ENCODE data around the gene ZNF782.
"Not testable (repeated sequence)": the region's sequence is repeated elsewhere in the genome, so short reads cannot be mapped to it uniquely, and the experiment has no call there.

ZNF782 gene

GRCh38 chr9:96853781-96854650 lies at the start of gene ZNF782:
Gene ZNF782 (minus strand): TSS chr9:96854514. CDS start chr9:96851961, 2,553 bp downstream.
- FAIRE-seq, result peak; percentile 95
- DNase-seq (ENCODE audit: extremely low spot score, insufficient read length, low read depth), result peak; percentile 78

- DNase-seq (ENCODE audit: extremely low spot score, insufficient read length, low read depth); FAIRE-seq: not testable (repeated sequence)
These were observed 45.7 kb upstream of the ZNF782 start for GRCh38 chr9:96900010-96900409.

DNA sequence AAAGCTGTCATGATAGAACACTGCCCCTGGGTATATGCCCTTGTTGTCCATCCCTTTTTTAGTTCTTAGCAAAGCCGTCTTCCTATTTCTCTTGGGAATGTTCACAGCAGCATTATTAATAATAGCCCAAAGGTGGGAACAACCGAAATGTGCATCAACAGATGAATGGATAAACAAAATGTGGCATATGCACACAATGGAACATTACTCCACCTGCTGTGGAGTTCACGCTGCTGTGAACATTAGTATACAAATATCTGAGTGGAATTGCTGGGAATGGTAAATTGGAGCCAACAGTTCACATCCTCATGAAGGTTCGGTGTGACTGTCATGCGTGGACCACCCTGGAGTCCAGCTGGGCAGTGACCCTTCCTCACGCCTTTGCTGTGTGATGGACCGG lies 37.8 kb upstream of the ZNF782 start:
- DNase-seq (ENCODE audit: extremely low spot score, insufficient read length, low read depth) (no peak), FAIRE-seq (no peak)

GRCh38 chr9:96888591-96888990 lies 34.3 kb upstream of the ZNF782 start:
- DNase-seq (ENCODE audit: extremely low spot score, insufficient read length, low read depth), result no peak
- no peak for FAIRE-seq

DNA sequence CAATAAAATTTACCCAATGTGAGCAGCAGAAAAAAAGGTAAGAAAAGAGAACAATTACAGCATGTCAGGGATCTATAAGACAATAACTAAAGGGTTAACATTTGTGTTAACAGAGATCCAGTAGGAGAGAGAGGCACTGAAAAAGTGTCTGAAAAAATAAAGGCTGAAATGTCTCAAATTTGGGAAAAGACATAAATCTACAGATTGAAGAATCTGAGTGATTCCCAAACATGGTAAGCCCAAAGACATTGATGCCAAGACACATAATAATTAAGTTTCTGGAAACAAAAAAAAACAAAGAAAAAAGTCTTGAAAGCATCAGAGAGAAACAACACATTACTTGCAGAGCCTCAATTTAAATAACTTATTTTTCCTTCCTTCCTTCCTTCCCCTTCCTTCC lies 31.1 kb upstream of the ZNF782 start:
- FAIRE-seq (no peak), DNase-seq (ENCODE audit: extremely low spot score, insufficient read length, low read depth) (no peak)

GRCh38 chr9:96884443-96884842 lies 30.1 kb upstream of the ZNF782 start:
- FAIRE-seq (no peak), DNase-seq (ENCODE audit: extremely low spot score, insufficient read length, low read depth) (no peak)

- no peak for DNase-seq (ENCODE audit: extremely low spot score, insufficient read length, low read depth)
- FAIRE-seq, result no peak
These were observed 29.6 kb upstream of the ZNF782 start for GRCh38 chr9:96883922-96884321.

DNA sequence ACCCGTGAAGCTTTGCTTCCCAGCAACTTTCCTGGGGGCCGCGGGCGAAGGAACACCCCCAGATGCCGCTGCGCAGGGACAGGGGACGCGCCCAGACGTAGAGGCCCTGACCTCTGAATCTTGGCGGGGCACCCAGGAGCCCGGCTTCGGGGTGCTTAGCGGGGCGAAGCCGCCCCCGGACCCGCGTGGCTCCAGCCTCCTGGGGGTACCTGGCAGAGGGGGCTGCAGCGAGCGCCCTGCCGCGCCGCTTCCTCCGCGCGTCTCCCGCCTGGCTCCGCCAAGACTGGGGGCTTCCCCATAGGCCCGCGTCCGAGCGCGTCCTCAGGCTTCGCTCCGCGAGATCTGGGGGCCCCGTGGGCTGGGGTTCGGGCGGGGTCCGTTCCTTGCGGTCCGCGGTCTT lies 23.0 kb upstream of the ZNF782 start:
- DNase-seq (ENCODE audit: extremely low spot score, insufficient read length, low read depth), result no peak

GRCh38 chr9:96875461-96876142 lies 21.3 kb upstream of the ZNF782 start:
- DNase-seq (ENCODE audit: extremely low spot score, insufficient read length, low read depth) (peak; percentile 53), FAIRE-seq (peak; percentile 91)

More for the DNA sequence above, 23.0 kb upstream of the ZNF782 start:
- FAIRE-seq, result no peak

DNA sequence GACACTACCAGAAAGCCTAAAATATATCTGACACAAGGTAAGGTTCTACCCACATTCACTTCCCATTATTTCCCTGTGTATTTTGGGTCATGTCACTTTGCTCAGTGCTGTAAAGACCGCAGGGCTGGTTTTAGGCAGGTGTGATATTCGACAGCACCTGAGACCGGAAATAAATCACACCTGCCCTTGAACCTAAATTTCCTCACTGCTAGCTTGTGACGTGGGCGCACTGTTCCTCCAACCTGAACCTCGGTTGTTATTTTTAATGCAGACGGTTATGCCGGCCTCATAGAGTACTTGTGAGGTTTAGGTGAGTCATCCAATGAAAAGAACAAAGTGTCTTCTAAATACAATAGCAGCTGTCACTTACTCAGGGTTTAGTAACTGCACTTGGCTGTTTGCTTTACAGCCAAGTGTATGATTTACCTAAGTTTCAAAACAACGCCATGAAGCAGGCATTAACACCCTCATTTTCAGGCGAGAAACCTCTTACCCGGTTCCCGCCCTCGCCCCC lies 20.7 kb upstream of the ZNF782 start:
- DNase-seq (ENCODE audit: extremely low spot score, insufficient read length, low read depth), result no peak

DNA sequence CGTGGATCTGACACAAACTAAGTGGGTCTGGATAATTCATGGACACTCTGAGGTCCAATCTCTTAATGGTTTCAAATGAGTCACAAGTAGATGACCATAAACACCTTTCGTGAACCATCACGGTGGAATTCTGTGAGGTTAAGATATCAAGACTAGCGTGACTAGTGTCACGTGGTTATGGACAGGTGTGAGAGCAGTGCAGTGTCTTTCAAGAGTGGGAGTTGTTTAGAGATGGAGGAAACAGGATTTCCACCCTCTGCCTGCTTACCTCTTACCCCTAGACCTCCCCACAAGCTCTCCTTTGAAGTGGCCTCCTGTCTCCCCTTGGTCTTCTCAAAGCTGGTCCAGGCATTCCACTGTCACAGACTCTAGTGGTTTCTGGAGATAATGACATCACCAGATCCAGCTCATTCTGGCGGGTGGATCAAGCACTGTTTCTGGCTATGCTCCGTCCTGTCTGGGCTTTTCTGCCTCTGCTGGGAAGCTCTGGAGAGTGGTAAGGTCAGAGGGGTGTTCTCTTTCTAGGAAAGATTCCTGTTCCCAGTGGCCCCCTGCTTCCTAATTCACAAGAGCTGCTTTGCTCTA lies 20.0 kb upstream of the ZNF782 start:
- FAIRE-seq, result peak; percentile 56
- DNase-seq (ENCODE audit: extremely low spot score, insufficient read length, low read depth), result no peak

More for the DNA sequence above, 20.7 kb upstream of the ZNF782 start:
- FAIRE-seq, result peak; percentile 86

GRCh38 chr9:96871176-96871575 lies 16.9 kb upstream of the ZNF782 start:
- no peak for FAIRE-seq
- DNase-seq (ENCODE audit: extremely low spot score, insufficient read length, low read depth), result no peak

DNA sequence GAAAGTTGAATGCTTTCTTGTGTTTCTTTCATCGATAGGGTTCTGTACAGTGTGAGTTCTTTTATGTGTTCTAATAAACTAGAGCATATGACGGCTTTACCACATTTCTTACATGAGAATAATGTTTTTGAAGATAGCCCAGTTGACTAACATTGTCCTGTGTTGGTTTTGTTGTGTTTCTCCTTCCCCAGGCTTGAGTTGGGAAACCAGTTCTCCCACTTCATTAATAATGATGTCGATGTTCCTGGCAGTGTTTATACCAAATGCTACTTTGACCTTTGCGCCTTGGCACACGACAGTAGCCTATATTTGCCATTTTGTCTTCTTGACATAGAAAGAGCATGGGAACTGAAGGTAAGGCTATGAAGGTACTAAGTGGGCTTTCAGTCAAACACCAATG lies 14.4 kb upstream of the ZNF782 start:
- DNase-seq (ENCODE audit: extremely low spot score, insufficient read length, low read depth) (no peak), FAIRE-seq (no peak)

- FAIRE-seq, result no peak
- DNase-seq (ENCODE audit: extremely low spot score, insufficient read length, low read depth), result no peak
These were observed 12.9 kb upstream of the ZNF782 start for GRCh38 chr9:96867079-96867804.

DNA sequence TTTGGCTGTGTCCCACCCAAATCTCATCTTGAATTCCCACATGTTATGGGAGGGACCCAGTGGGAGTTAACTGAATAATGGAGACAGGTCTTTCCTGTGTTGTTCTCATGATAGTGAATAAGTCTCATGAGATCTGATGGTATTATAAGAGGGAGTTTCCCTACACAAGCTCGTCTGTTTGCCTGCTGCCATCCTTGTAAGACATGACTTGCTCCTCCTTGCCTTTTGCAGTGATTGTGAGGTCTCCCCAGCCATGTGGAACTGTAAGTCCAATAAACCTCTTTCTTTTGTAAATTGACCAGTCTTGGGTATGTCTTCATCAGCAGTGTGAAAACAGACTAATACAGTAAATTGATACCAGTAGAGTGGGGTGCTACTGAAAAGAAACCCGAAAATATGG lies 10.9 kb upstream of the ZNF782 start:
- not testable (repeated sequence) for FAIRE-seq

DNA sequence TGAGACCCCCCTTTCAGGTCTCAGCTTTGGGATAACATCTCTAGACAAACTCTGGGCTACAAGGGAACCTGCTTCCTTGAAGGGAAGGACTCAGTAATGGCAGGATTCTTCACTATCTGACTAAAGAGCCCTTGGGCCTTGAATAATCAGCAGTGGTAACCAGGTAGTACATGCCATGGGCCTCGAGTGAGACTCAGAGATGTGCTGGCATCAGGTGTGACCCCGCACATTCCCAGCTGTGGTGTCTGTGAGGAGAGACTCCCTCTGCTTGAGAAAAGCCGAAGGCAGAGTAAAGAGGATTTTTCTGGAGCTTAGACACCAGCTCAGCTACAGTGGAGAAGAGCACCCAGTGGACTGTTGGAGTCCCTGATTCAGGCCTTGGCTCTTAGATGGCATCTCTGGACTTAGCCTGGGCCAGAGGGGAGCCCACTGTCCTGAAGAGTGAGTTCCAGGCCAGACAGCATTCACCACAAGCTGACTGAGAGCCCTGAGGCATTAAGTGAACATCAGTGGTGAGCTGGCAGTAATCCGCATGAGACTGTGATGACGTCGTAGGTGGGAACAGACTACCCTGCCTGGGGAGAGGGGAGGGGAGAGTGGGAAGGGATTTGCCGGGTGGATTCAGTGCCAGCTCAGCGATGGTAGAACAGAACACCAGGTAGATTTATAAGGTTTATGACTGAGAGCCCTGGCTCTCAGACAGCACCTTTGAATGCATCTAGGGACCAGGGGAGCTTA lies 5.3 kb upstream of the ZNF782 start:
- FAIRE-seq (no peak), DNase-seq (ENCODE audit: extremely low spot score, insufficient read length, low read depth) (no peak)

More for the DNA sequence above, 10.9 kb upstream of the ZNF782 start:
- DNase-seq (ENCODE audit: extremely low spot score, insufficient read length, low read depth), result not testable (repeated sequence)

DNA sequence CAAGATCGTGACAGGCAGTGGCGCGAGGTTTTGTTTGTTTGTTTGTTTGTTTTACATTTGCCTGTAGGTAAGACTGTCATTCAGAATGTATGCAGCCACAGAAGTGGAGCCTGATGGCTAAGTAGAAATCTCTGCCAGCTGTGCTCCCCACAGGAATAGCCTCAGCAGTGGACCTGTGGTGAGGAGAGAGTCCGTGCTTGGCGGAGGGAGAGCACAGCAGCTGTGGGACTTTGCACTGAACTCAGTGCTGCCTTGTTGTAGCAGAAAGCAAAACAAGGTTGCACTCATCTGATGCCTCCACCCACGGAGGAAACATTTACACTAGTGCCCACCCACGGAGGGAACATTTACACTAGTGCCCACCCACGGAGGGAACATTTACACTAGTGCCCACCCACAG lies 4.4 kb upstream of the ZNF782 start:
- no peak for FAIRE-seq

DNA sequence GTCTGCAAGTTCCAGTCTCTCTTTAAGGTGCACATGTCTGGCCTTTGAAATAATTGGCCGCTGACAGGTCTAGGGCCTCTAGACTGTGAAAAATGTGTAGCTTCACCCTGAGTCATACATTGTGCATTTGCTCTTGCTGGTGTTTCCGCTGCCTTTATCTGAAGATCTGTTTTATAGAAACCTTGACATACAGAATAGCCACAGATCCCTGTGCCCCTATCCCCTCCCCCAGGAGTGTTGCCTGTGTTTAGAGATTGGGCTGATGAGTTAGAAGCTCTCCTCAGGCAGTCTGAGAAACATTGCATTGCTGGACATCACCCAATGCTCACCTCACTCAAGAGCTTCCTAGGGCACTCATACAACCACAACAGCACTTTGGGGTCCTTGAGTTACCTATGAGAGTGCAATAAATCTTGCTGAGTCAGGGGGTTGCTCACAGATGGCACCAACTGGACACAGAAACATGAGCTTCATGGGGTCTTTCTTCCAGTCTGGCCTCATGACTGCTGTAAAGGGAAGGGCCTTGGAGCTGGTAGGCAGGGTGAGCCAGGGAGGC lies 3.8 kb upstream of the ZNF782 start:
- DNase-seq (ENCODE audit: extremely low spot score, insufficient read length, low read depth), result no peak
- no peak for FAIRE-seq

More for the DNA sequence above, 4.4 kb upstream of the ZNF782 start:
- no peak for DNase-seq (ENCODE audit: extremely low spot score, insufficient read length, low read depth)
